ENCODE measurements around the gene FOXF2.
A peak's percentile ranks its signal among the peaks of the same experiment; 100 is the strongest.

The FOXF2 gene

GRCh38 chr6:1436334-1437306 is 47.2 kb downstream of the FOXF2 start:
- POLR2A ChIA-PET, result no interaction called here
- peak; percentile 5 for DNase-seq (ENCODE audit: low read depth, low spot score)
- CTCF ChIA-PET, result interaction anchor here (0.6 to 4.1 kb wide), 26 partner anchors 8 to 879 kb away, joined by 3 to 32 read pairs (median 4); no protein-coding TSS in a partner anchor

DNA sequence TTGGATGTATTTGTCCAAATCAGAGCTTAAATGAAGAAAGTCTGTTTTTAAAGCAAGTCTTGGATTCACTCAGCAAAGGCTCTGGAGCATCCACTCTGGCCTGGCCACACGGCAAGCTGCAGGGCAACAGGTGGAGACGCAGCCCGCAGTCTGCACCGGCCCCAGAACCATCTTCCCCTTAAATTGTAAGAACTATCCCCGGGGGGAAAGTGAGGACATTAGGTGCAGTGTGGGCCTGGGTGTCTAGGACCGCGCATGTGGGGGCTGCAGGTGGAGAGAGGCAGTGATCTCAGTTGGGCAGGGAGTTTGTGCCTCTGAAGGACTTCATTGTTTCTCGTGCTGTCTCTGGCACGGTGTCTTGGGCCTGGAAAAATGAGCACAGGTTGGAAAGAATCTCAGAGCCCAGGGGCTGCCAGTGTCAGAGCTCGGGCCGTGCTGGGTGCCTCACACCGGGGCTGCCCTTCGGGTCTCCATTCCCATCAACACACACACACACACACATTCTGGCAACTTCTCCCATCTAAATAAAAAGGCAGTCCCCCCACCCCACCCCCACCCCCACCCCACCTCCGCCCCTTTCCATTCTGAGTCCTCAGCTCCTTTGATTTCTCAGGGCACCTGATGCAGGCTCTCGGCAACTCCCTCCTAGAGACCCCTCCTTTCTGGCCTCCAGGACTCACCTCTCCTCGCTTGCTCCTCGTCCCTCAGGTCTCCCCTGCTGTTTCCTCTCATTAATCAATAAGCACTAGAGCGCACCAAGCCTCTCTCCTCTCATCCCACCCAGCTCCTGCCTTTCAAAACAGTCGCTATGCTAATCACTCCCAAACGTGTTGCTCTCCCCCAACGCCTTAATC is 48.4 kb downstream of the FOXF2 start:
- TF ChIP-seq, protein P1, sequence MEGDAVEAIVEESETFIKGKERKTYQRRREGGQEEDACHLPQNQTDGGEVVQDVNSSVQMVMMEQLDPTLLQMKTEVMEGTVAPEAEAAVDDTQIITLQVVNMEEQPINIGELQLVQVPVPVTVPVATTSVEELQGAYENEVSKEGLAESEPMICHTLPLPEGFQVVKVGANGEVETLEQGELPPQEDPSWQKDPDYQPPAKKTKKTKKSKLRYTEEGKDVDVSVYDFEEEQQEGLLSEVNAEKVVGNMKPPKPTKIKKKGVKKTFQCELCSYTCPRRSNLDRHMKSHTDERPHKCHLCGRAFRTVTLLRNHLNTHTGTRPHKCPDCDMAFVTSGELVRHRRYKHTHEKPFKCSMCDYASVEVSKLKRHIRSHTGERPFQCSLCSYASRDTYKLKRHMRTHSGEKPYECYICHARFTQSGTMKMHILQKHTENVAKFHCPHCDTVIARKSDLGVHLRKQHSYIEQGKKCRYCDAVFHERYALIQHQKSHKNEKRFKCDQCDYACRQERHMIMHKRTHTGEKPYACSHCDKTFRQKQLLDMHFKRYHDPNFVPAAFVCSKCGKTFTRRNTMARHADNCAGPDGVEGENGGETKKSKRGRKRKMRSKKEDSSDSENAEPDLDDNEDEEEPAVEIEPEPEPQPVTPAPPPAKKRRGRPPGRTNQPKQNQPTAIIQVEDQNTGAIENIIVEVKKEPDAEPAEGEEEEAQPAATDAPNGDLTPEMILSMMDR (IDR thresholded peaks at IDR 0.05; ENCODE audit: insufficient read depth, low read length, missing control alignments), result no peak
- no peak for DNase-seq (ENCODE audit: low read depth, low spot score)
- ChIA-PET CTCF (interaction anchor here (0.6 to 4.1 kb wide), 10 partner anchors 10 to 844 kb away, joined by 3 to 32 read pairs (median 8); no protein-coding TSS in a partner anchor), POLR2A (no interaction called here)
- no peak overlapping the region for H3K4me3 ChIP-seq (ENCODE audit: low read depth, low read length)

More at GRCh38 chr6:1436334-1437306, 47.2 kb downstream of the FOXF2 start:
- TF ChIP-seq, protein P1 (IDR thresholded peaks at IDR 0.05; ENCODE audit: insufficient read depth, low read length, missing control alignments), result peak; percentile 69
- no peak overlapping the region for H3K4me3 ChIP-seq (ENCODE audit: low read depth, low read length)

- ChIA-PET CTCF (interaction anchor here (1.4 to 4.1 kb wide), 4 partner anchors 9 to 844 kb away, joined by 3 to 30 read pairs (median 16); no protein-coding TSS in a partner anchor), POLR2A (no interaction called here)
- TF ChIP-seq, protein P1 (IDR thresholded peaks at IDR 0.05; ENCODE audit: insufficient read depth, low read length, missing control alignments), result no peak
- no peak for DNase-seq (ENCODE audit: low read depth, low spot score)
- H3K4me3 ChIP-seq (ENCODE audit: low read depth, low read length), result no peak overlapping the region
These were observed 49.1 kb downstream of the FOXF2 start for GRCh38 chr6:1438471-1438881.

DNA sequence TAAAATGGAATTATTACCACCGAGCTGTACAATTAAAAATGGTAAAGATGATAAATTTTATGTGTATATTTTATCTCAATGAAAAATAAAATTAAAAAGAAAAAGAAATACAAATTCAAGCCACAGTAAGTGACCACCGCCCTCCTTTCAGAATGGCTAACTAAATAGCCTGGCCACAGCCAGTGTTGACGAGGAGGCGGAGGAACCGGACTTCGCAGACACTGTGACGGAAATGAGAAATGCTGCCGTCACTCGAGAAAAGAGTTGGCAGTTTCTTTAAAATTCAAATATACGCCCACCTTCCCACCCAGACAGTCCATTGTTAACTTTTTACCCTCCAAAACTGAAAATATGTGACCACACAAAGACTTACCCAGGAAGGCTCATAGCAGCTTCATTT is 50.0 kb downstream of the FOXF2 start:
- ChIA-PET CTCF (interaction anchor here (1.7 kb wide), 1 partner anchor 718 kb away, joined by 4 read pairs; no protein-coding TSS in a partner anchor), POLR2A (no interaction called here)
- TF ChIP-seq, protein P1 (IDR thresholded peaks at IDR 0.05; ENCODE audit: insufficient read depth, low read length, missing control alignments), result no peak
- DNase-seq (ENCODE audit: low read depth, low spot score), result no peak
- H3K4me3 ChIP-seq (ENCODE audit: low read depth, low read length), result no peak overlapping the region

DNA sequence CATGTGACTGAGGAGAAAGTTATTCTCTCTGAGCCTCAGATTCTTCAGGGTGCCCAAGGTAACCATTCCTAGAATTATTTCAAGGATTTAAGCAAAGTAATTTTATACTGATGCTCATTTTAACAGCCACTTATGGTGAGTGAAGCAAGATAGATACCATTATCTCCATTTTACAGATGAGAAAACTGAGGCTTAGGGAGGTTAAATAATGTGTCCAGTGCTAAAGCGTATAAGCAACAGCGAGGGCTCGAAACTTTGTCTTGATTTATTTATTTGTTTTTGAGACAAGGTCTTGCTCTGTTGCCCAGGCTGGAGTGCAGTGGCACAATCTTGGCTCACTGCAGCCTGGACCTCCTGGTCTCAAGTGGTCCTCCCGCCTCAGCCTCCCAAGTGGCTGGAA is 53.6 kb downstream of the FOXF2 start:
- DNase-seq (ENCODE audit: low read depth, low spot score), result no peak
- ChIA-PET POLR2A (no interaction called here), CTCF (no interaction called here)
- H3K4me3 ChIP-seq (ENCODE audit: low read depth, low read length), result no peak overlapping the region
- TF ChIP-seq, protein P1 (IDR thresholded peaks at IDR 0.05; ENCODE audit: insufficient read depth, low read length, missing control alignments), result no peak

Measured in AG04449 (cell line).